Measurements from ENCODE around the gene CCDC27.
"Not testable (repeated sequence)": the region's sequence is repeated elsewhere in the genome, so short reads cannot be mapped to it uniquely, and the experiment has no call there.

The CCDC27 gene

DNA sequence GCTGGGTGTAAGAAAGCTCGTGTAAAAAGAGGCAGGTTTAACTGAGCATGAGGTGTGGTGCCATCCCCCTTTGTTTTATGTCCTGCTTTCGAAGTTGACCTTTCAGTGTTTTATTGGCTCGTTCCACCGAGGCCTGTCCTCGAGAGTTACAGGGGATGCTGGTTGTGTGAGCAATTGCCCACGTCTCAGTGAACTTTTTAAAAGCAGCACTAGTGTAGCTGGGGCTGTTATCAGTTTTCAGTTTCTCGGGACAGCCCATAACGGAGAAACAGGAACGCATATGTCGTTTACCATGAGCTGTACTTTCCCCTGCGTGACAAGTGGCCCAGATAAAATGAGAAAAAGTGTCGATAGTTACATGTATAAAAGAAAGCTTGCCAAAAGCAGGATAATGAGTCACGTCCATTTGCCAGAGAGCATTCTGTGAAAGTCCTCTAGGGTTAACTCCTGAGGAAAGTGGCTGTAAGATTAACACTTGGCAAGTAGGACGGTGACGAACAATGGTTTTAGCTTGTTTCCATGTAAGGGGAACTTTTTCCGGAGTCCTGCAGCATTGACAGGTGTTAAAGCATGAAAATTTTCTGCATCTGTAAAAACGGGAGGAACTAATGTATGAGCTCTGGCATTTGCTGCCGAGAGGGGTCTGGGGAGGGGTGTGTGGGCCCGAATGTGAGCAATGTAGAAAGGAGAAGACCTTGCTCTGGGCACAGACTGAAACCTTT, 51.8 kb downstream of the CCDC27 start:
- in situ Hi-C loops (cut with HindIII; ENCODE audit: low pct_ligation_motif_present, low pct_unique_long_range_greater_than_20kb, low sequenced_read_pairs), result no loop called here
- DNase-seq, result no peak

DNA sequence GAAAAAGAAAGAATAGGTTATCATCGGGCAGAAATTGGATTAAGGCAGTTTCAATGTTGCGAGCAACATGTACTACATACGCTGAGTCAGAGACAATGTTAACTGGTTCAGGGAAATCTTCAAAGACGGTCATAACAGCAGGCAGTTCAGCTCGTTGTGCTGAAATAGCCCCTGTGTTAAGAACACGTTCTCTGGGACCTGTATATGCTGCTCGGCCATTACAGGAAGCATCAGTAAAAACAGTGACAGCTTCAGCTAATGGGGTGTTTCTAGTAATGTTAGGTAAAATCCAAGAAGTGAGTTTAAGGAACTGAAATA, 52.3 kb downstream of the CCDC27 start:
- in situ Hi-C loops (cut with HindIII; ENCODE audit: low pct_ligation_motif_present, low pct_unique_long_range_greater_than_20kb, low sequenced_read_pairs), result not testable (repeated sequence)

DNA sequence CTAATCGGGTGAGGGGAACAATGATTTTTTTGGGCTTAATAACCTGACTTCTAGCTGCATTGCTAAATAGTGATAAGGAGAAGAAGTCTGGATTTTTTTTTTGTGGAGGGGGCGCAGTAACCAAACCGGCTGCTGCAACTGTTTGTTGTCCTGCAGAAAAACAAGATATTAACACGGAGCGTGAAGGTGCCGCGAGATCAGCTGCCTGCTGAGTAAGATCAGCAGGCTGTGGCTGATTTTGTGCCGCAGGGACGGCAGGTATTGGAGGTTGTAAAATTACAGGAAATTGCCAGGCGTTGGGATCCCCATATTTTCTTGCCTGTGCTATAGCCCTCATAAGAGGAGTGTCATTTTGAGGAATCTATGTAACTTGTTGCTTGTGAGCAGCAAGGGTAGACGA, 52.8 kb downstream of the CCDC27 start:
- DNase-seq, result no peak
- in situ Hi-C loops (cut with HindIII; ENCODE audit: low pct_ligation_motif_present, low pct_unique_long_range_greater_than_20kb, low sequenced_read_pairs), result no loop called here

More for the DNA sequence above, 52.3 kb downstream of the CCDC27 start:
- not testable (repeated sequence) for DNase-seq

DNA sequence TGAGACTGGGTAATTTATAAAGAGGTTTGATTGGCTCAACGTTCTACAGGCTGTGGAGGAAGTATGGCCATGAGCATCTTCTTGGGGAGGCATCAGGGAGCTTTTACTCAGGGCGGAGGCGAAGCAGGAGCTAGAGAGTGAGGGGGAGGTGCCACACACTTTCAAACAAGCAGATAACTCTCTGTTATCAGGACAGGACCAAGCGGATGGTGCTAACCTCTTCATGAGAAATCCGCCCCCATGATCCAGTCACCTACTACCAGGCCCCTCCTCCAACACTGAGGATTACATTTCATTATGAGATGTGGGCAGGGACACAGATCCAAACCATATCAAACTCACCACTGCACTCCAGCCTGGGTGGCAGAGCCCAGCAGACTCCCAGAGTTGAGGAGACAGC, 55.5 kb downstream of the CCDC27 start:
- in situ Hi-C loops (cut with HindIII; ENCODE audit: low pct_ligation_motif_present, low pct_unique_long_range_greater_than_20kb, low sequenced_read_pairs), result no loop called here
- DNase-seq, result no peak

GRCh38 chr1:3809680-3810079, 57.4 kb downstream of the CCDC27 start:
- in situ Hi-C loops (cut with HindIII; ENCODE audit: low pct_ligation_motif_present, low pct_unique_long_range_greater_than_20kb, low sequenced_read_pairs), result no loop called here
- no peak for DNase-seq

DNA sequence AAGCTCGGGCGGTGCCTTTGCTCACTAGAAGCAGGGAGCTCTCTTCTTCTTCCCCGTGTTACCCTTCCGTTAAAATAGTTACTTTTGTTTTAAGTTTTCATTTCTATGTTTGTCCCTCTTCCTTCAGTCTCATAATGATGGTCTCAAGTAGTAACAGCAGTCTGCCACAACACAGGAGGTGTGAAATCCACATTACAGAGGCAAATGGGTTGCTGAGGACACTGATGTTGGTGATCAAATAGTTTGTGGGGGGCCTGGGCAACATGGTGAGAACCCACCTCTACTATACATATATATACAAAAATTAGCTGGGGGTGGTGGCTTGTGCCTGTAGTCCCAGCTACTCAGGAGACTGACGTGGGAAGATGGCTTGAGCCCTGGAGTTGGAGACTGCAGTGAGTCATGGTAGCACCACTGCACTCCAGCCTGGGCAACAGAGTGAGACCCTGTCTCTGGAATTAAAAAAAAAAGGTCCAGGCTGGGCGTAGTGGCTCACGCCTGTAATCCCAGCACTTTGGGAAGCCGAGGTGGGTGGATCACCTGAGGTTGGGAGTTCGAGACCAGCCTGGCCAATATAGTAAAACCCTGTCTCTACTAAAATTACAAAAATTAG, 58.0 kb downstream of the CCDC27 start:
- in situ Hi-C loops (cut with HindIII; ENCODE audit: low pct_ligation_motif_present, low pct_unique_long_range_greater_than_20kb, low sequenced_read_pairs); DNase-seq: not testable (repeated sequence)

GRCh38 chr1:3811595-3811911, 59.3 kb downstream of the CCDC27 start:
- no peak for DNase-seq
- in situ Hi-C loops (cut with HindIII; ENCODE audit: low pct_ligation_motif_present, low pct_unique_long_range_greater_than_20kb, low sequenced_read_pairs), result no loop called here

GRCh38 chr1:3814065-3814464, 61.8 kb downstream of the CCDC27 start:
- in situ Hi-C loops (cut with HindIII; ENCODE audit: low pct_ligation_motif_present, low pct_unique_long_range_greater_than_20kb, low sequenced_read_pairs), result no loop called here

GRCh38 chr1:3814771-3815561, 62.7 kb downstream of the CCDC27 start:
- DNase-seq, result no peak
- in situ Hi-C loops (cut with HindIII; ENCODE audit: low pct_ligation_motif_present, low pct_unique_long_range_greater_than_20kb, low sequenced_read_pairs), result no loop called here

More at GRCh38 chr1:3814065-3814464, 61.8 kb downstream of the CCDC27 start:
- DNase-seq, result no peak

- no peak for DNase-seq
- in situ Hi-C loops (cut with HindIII; ENCODE audit: low pct_ligation_motif_present, low pct_unique_long_range_greater_than_20kb, low sequenced_read_pairs), result no loop called here
Measured at GRCh38 chr1:3816331-3817137, 64.3 kb downstream of the CCDC27 start.

- in situ Hi-C loops (cut with HindIII; ENCODE audit: low pct_ligation_motif_present, low pct_unique_long_range_greater_than_20kb, low sequenced_read_pairs), result no loop called here
- no peak for DNase-seq
Measured at GRCh38 chr1:3817138-3817740, 65.0 kb downstream of the CCDC27 start.

DNA sequence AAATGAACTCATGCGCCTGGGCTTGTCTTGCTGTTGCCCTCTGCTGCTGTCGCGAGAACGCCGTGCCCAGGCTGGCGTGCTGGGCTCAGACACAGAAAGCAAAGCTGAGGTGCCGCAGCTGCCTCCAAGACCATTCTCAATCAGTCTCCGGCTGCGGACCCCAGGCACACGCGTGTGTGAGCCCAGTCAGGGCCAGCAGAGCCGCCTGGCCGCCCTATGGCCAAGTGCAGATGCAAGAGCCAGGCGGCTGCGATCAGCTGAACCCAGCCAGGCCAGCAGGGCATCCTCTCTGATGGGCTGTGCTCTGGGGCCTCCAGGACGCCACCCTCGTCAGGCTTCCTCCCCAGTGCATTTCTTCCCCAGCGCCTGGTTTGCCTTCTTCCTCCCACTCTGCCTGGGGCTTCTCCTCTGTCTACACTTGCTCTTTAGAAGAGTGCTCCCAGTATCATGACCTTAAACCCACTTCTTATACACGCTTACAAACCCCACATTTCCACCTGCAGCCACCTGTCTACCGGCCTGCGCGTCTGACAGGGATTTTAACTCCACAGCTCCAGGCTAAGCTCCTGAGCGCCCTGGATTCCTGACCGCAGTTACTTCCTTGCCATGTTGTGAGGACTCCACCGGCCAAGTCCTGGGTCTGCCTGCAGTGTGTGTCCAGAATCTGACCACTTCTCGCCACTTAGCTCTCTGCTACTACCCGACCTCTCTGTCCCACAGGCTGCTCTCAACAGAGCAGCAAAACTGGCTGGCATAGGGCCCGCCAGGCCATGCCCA, 65.8 kb downstream of the CCDC27 start:
- DNase-seq, result no peak
- in situ Hi-C loops (cut with HindIII; ENCODE audit: low pct_ligation_motif_present, low pct_unique_long_range_greater_than_20kb, low sequenced_read_pairs), result no loop called here

- in situ Hi-C loops (cut with HindIII; ENCODE audit: low pct_ligation_motif_present, low pct_unique_long_range_greater_than_20kb, low sequenced_read_pairs), result no loop called here
- DNase-seq, result no peak
Measured at GRCh38 chr1:3819771-3820200, 67.5 kb downstream of the CCDC27 start.

DNA sequence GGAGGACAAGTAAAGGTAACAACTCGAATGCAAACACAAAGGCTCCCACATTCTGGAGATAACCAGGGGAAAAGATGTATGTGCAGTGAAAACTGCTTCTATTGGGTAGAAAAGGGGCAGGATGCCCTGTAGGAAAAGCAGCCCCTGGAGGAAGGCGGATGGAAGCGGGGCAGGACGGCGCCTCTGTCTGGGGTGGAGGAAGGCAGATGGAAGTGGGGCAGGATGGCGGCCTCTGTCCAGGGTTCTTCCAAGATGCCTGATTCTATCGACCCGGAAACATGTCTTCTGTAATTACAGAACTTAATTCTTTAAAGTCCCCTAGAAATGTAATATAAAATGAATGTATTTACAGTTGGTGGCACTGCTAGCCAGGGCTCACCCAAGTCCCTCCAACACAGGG, 68.1 kb downstream of the CCDC27 start:
- no peak for DNase-seq
- in situ Hi-C loops (cut with HindIII; ENCODE audit: low pct_ligation_motif_present, low pct_unique_long_range_greater_than_20kb, low sequenced_read_pairs), result no loop called here

DNA sequence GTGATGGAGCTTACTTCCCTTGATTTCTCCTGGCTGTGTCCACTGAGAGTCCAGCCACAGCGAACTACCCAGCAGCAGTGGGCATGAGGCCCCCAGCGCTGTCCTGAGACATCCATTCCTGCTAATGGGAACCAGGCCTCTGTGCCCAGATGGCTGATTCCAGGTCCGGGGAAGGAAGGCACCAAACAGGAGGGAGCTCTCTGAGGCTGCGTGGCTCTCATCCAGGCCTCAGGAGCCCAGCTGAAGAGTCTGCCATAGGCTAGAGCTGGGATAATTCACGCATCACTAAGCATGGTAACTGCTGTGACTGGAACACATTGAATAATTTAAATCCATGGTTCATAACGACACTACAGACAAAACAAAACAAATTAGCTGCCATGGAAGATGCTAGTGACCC, 68.8 kb downstream of the CCDC27 start:
- in situ Hi-C loops (cut with HindIII; ENCODE audit: low pct_ligation_motif_present, low pct_unique_long_range_greater_than_20kb, low sequenced_read_pairs), result no loop called here

More for the DNA sequence above, 68.8 kb downstream of the CCDC27 start:
- peak; percentile 13 for DNase-seq
